ENCODE results near the gene MST1. TPM values are rescaled to one million over a fixed set of nuclear protein-coding genes. Genes with fewer than 3 reads are reported as not detected.

MST1 gene
- 5.4 and 14.1 TPM in 2 replicates for total RNA-seq

DNA sequence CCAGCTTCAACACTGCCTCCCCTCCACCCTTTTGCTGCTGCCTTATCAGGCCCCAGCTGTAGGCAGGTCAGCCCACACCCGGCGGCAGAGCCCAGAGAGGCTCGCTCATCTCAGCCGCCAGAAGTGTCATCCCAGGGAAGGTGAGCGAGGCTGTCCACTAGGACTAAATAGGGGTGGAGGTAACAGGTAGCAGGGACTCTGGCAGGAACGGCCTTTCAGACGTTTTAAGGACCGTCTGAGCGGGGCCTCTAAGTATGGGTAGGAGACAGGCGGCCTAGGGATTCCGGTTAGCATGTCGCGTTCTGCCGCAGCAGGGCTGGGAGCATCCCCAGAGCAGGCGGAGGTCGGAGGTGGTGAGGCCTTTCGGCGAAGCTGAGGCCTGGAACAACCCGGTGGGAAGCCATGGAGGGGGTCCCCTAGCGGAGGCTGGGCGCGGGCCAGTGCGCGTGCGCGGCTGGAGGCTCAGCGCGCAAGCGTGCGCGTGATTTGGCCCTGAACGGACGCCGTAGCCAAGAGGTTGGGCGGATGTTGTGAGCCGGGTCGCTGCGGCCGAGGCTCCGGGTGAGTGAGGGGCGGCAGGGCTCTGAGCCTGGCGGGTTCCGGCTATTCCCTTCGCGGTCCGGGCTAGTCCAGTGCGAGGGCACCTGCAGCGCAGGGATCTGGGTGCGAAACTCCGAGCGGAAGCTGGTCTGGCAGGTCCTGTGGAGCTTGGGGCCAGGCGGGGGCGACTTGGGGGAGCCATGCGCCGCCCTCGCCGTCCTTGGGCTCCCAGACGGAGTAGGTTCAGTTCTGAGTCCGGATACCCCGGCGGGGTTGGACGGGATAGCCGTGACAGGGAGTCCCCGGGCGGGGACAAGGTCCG lies at the start of gene MST1, which contains the start of gene RNF123:
MST1 (minus strand) TSS at position 429 of the 862 bp plus-strand sequence. CDS start 783 bp downstream, outside the sequence.
RNF123 (plus strand) TSS at position 512 of the 862 bp plus-strand sequence. CDS start 1,609 bp downstream, outside the sequence.

DNA sequence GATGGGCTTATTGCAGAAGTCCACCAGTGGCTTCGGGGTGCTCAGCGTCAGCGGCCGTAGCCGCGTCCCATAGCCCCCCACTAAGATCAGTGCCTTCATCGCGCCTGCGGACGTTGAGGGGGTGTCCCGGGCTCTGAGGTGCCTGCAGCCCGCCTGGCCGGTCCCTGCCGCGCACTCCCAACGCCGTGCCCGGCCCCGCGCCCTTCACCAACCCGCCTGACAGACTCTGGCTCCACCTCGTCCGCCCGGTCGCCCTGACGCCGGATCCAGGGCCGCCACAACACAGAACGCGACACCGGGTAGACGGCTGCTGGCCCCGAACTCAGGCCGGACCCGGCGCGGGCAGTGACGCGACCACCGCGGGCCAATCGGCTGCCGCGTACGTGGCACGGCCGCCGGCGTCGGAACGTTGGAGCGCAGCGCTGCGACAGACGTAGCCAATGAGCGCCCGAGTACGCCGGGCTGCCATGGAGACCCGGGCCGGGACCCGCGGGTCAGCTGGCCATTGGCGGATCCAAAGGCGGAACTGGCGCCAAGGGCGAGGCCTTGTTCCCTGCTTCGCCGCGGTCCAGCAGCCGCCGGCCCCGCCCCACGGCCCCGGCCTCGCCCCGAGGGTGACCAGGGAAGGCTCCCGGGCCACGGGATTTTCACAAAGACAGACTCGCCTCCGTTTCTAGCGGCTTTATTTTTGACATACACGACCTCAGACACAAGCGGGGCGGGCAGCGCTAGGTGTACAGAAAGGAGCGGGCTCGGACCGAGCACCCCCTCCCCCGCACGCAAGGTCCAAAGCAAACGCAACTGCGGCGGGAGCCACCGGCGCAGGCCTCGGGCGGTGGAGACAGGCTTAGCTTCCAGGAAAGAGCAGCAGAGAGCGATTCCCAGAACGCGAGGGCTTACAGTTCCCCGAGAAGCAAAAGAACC lies 34.6 kb upstream of the MST1 start, which contains the start of gene GMPPB:
GMPPB (minus strand) TSS at position 324 of the 924 bp plus-strand sequence; CDS start at position 99, 225 bp downstream.

DNA sequence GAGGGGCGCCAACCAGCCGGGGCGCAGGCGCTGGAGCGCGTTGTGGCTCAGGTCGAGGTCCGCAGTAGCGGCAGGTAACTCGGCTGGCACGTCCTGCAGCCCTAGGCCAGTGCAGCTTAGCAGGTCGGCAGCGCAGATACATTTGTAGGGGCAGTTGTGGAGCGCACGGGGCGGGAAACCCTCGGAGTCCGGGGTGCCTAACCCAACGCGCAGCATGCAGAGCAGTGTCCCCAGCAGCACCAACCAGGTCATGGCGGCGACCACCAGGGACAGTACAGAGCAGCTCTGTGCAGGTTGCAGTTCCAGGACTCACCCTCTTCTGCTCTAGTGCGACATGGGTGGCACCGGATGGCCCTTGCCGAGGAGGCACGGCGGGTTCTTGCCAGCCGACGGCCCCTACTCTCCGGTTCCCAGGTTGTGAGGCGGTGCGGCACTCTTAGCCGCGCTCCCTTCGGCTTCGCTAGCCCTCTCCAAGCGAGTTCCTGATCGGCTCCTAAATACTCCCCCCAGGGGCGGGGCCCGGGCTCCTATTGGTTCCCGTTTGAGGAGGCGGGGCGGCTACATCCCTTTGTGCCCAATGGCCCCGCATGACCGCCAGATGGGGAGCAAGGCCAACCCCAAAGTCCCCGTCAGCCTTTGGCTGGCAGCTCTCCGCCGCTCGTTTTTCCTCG lies 30.1 kb upstream of the MST1 start, which contains the start of gene AMIGO3:
AMIGO3 (minus strand) TSS at position 471 of the 671 bp plus-strand sequence; CDS start at position 252, 219 bp downstream.

DNA sequence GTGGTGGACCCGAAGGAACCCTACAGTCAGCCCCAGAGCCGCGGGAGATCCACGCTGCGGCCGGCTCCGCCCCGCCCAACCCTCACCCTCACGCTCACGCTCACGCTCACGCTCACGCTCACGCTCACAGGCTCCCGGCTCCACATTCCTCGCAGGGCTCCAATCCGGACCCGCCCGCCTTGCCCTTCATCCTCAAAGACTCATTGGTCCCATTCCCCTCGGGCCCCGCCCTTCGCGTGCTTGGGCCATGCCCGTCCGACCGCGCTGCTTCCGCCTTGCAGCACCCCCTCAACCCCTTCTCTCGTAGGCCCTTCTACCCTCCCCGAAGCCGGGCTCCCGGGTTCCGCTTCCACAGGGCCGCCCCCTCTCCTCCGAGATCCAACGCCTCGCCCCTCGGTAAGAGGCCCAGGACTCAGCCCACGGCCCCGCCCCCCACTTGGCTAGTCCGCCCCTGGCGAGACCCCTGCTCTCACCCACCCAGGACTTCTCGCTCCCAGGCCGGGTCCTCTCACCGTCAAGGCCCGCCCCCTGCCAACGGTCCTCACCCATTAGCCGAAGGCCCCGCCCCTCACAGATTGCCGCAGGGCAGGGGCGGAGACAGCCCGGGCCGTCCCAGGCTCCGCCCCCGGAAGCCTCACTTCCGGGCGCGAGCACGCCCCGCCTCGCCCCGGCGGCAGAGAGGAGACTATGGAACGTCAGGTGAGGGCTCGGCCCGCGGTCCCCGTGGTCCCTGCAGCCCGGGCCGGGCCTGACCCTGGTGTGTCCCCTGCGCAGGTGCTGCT lies 15.4 kb downstream of the MST1 start, which contains the start of gene APEH:
APEH (plus strand) TSS at position 637 of the 782 bp plus-strand sequence; CDS start at position 688, 51 bp downstream.

Other genes with a start within 250 kb of the MST1 start
- gene DAG1, start 219.2 kb downstream of the MST1 start, total RNA-seq = 33.1 and 60.9 TPM in 2 replicates
- 0.08 and 0.13 TPM in 2 replicates for gene BSN, start 135.0 kb downstream of the MST1 start, total RNA-seq
- gene APEH, start 15.1 kb downstream of the MST1 start, total RNA-seq = 71.3 and 163 TPM in 2 replicates
- 21.9 and 32.0 TPM in 2 replicates for gene RNF123, start 83 bp upstream of the MST1 start, total RNA-seq
- gene AMIGO3, start 30.2 kb upstream of the MST1 start, total RNA-seq = 0.24 and 1.6 TPM in 2 replicates
- gene GMPPB, start 34.5 kb upstream of the MST1 start, total RNA-seq = 13.1 and 69.7 TPM in 2 replicates
- 27.9 and 51.2 TPM in 2 replicates for gene IP6K1, start 97.1 kb upstream of the MST1 start, total RNA-seq
- 0.16 TPM in 1 of 2 replicates, not detected in the other for gene CDHR4, start 110.4 kb upstream of the MST1 start, total RNA-seq
- 3.1 and 7.6 TPM in 2 replicates for gene INKA1, start 113.8 kb upstream of the MST1 start, total RNA-seq
- 30.6 and 39.0 TPM in 2 replicates for gene UBA7, start 124.5 kb upstream of the MST1 start, total RNA-seq
- gene TRAIP, start 167.1 kb upstream of the MST1 start, total RNA-seq = 1.4 and 4.5 TPM in 2 replicates
- gene CAMKV, start 180.4 kb upstream of the MST1 start, total RNA-seq = not detected in 2 replicates
- 0.52 and 3.1 TPM in 2 replicates for gene MST1R, start 214.4 kb upstream of the MST1 start, total RNA-seq
- gene MON1A, start 240.3 kb upstream of the MST1 start, total RNA-seq = 14.5 and 15.6 TPM in 2 replicates

Data from epithelial cell of alveolus of lung (primary cell).